GM13976 (cell line): ENCODE data around the gene LGR5.

ENCODE experiments used
- DNase-seq: peaks from one replicate; pipeline ENCODE4 v3.0.0; 2012; ENCODE audit warnings: low spot score
- in situ Hi-C: fragments of 300-500 bp; cut with MboI; formaldehyde crosslinking; loops from one replicate; pipeline ENCODE4 v1.12.0; 2022; ENCODE audit warnings: low sequenced_read_pairs, mixed read lengths, inconsistent platforms; ENCODE audit not compliant: unreplicated experiment
- TF ChIP-seq, protein P1 (sequence below): IDR thresholded peaks from 2 replicates; pipeline ENCODE4 v1.5.1; 2012; ENCODE audit warnings: borderline replicate concordance, mild to moderate bottlenecking; ENCODE audit not compliant: insufficient read depth; ENCODE audit errors: extremely low read depth, missing control alignments, control extremely low read depth

LGR5 gene

GRCh38 chr12:71455028-71455737, 15.6 kb downstream of the LGR5 start:
- TF ChIP-seq, protein P1, sequence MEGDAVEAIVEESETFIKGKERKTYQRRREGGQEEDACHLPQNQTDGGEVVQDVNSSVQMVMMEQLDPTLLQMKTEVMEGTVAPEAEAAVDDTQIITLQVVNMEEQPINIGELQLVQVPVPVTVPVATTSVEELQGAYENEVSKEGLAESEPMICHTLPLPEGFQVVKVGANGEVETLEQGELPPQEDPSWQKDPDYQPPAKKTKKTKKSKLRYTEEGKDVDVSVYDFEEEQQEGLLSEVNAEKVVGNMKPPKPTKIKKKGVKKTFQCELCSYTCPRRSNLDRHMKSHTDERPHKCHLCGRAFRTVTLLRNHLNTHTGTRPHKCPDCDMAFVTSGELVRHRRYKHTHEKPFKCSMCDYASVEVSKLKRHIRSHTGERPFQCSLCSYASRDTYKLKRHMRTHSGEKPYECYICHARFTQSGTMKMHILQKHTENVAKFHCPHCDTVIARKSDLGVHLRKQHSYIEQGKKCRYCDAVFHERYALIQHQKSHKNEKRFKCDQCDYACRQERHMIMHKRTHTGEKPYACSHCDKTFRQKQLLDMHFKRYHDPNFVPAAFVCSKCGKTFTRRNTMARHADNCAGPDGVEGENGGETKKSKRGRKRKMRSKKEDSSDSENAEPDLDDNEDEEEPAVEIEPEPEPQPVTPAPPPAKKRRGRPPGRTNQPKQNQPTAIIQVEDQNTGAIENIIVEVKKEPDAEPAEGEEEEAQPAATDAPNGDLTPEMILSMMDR = no peak
- in situ Hi-C loops = no loop called here
- DNase-seq = no peak

DNA sequence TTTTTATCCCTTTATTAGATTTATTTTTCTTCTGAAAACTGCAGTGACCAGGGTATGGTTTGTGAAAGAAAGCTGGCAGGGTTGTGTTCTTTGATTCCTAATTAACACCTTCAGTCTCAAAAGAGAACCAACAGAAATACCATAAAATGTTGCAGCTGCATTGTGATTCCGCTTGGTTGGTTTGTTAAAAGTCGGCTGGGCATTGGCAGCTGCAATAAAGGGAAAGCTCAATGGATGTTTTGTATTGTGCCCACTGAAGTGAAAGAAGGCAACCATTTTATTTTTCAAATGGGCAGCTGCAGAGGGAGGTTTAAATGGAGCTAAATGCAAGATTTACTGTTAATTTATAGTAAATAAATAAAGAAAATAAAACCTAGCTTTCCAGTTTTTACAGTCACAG, 16.7 kb downstream of the LGR5 start:
- no peak for DNase-seq
- TF ChIP-seq, protein P1 = no peak
- in situ Hi-C loops = no loop called here

GRCh38 chr12:71456990-71457389, 17.4 kb downstream of the LGR5 start:
- DNase-seq = no peak
- TF ChIP-seq, protein P1 = no peak
- in situ Hi-C loops = no loop called here

DNA sequence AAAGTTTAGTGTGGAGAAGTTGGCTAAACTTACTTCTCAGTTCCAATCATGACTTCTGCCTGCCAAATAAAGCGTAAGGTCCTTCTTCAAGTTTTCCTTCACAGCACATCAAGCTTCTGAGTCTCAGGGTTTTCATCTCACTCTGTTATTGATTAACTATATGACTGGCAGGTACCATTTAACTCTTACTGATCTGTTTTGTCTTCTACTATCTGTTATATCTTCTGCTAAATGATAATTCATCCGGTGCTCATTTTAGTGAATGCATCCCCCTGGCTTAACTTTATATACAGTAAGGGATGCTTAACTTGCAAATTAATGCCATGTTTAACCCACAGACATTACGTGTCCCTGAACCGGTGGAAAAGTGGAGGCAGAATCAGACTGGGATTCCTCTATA, 20.7 kb downstream of the LGR5 start:
- in situ Hi-C loops = no loop called here
- no peak for DNase-seq
- TF ChIP-seq, protein P1 = no peak

GRCh38 chr12:71460850-71461609, 21.4 kb downstream of the LGR5 start:
- TF ChIP-seq, protein P1 = no peak
- no peak for DNase-seq
- in situ Hi-C loops = no loop called here

DNA sequence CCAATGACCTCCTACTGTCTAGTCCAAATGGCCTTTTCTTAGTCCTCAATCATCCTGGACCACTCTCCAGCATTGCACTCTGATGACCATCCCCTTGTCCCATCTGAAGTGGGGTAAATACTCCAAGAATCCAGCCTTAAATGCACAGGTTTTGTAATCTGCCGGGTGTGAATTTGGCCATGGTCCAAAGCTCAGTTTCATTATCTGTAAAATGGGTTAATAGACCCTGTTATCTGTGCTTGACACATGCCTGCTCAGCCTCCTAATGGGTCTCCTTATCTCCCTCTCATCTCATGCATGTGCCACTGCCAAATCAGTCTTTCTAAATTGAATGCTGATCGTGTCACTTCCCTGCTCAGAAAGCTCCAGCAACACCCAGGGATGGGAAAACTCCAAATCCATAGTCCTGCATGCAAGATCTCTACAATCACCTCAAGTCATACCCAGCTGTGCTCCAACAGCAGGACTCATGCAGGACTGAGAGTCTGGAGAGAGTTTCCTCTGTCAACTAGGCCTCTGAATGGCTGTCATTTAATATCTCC, 22.3 kb downstream of the LGR5 start:
- in situ Hi-C loops = no loop called here
- no peak for DNase-seq
- TF ChIP-seq, protein P1 = no peak
